HUES6 (cell line): Measurements from ENCODE around the gene SCART1.
"Not testable (repeated sequence)": the region's sequence is repeated elsewhere in the genome, so short reads cannot be mapped to it uniquely, and the experiment has no call there.

ENCODE experiments used
- H3K27ac ChIP-seq: 2 replicates; pipeline ENCODE4 v1.7.0; 2013; ENCODE audit warnings: low read depth, mild to moderate bottlenecking, low read length, inconsistent platforms
- H3K27me3 ChIP-seq: 2 replicates; pipeline ENCODE4 v1.6.1; 2013; ENCODE audit warnings: low read length; ENCODE audit not compliant: control insufficient read depth, insufficient read depth
- H3K36me3 ChIP-seq: 2 replicates; pipeline ENCODE4 v1.6.1; 2013; ENCODE audit warnings: low read length; ENCODE audit not compliant: control insufficient read depth, insufficient read depth
- H3K4me1 ChIP-seq: 2 replicates; pipeline ENCODE4 v1.6.1; 2013; ENCODE audit warnings: low read length; ENCODE audit not compliant: control insufficient read depth, insufficient read depth
- H3K4me3 ChIP-seq: 2 replicates; pipeline ENCODE4 v1.5.1; 2013; ENCODE audit warnings: low read depth, low read length
- H3K9ac ChIP-seq: one replicate; pipeline ENCODE4 v1.6.1; 2013; ENCODE audit warnings: mild to moderate bottlenecking, low read length
- H3K9me3 ChIP-seq: 2 replicates; pipeline ENCODE4 v1.6.1; 2013; ENCODE audit warnings: low read depth, low read length; ENCODE audit not compliant: control insufficient read depth, insufficient read depth

The SCART1 gene

DNA sequence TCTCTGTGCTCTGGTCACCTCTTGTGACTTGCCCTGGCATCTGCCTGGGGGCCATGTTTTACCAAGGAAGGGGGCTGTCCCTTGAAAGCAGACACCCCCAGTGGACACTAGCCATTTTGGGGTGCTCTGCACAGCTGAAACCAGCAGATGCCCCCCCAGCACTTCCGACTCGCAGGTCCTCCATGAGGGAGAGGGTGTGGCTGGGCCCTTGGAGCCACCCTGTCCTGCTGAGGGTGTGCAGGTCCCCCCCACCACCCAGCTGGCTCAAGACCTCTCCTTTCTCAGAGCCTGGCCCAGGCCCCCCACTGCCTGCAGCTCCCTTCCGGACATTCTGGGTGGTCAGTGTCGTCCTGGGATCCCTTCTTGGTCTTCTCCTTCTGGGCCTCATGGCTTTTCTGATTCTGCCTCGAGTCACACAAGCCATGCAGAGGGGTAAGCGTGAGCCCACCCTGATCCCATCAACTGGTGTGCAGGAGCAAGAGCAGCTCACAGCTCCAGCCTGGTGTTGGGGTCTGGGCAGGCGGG is 12.3 kb downstream of the SCART1 start:
- Histone ChIP-seq H3K4me3 (no peak overlapping the region), H3K27ac (no peak overlapping the region), H3K27me3 (peaks cover 31% of the 10 kb centered on the region), H3K36me3 (no peaks in the 10 kb centered on the region), H3K4me1 (no peaks in the 10 kb centered on the region), H3K9me3 (peaks cover 43% of the 10 kb centered on the region; the same call in 1 of the 2 replicates), H3K9ac (no peak overlapping the region)

DNA sequence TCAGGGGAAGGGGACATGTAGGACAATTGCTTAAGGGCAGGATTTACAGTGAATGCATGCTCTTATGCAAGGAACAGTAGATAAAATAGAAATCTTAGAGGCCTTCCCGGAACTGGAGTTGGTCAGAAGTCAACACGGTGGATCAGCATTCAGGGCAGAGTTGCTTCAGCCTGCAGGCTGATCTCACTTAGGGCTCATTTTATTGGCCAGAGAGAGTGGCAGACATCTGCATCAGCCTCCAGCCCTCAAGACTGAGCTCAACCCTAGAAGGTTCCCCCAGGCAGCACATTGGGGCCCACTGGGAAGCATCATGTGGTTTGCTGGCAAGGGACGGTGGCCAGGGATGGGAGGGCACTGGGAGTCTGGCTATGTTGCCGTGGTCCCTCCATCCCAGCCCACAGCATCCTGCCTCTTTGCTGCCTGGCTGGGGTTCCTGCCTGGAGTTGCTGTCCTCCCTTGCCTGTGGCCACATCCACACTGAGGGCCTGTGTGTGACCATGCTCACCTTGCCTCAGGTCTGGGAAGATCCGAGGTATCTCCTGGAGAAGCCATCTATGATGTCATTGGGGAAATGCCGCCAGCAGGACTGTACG is 13.0 kb downstream of the SCART1 start:
- Histone ChIP-seq H3K36me3 (no peaks in the 10 kb centered on the region), H3K27ac (no peak overlapping the region), H3K27me3 (peaks cover 31% of the 10 kb centered on the region), H3K4me3 (no peak overlapping the region), H3K4me1 (no peaks in the 10 kb centered on the region), H3K9me3 (peaks cover 49% of the 10 kb centered on the region; the same call in 1 of the 2 replicates), H3K9ac (no peak overlapping the region)

DNA sequence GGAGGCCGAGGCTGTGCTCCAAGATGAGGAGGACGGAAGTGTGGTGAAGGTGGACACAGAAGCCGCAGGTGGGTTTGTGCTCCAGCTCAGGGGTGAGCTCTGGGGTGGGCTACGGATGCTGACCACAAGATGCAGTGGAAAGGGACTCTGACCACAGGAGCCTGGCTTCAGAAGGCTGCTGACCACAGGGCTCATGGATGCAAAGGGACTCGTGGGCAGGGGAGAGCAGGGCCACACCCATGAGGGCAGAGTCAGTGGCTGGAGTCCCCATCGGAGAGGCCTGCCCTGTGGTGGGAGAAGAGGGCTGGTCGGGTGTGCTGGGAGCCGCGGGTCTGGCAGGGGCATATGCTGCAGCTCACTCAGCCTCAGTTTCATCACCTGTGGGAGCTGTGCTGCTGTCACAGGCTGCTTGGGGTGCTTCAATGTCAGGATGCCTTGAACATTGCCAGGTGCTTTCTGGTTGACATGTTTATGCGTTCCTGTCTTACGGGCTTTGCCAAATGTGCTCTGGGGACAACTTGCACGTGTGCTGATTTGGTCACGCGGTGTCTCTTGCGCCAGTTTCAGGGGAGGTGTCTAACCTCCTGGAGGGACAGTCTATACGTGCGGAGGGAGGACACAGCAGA is 13.7 kb downstream of the SCART1 start:
- H3K4me1 ChIP-seq, result no peaks in the 10 kb centered on the region
- no peak overlapping the region for H3K9ac ChIP-seq
- peaks cover 31% of the 10 kb centered on the region for H3K27me3 ChIP-seq
- H3K36me3 ChIP-seq, result no peaks in the 10 kb centered on the region
- H3K27ac ChIP-seq, result no peak overlapping the region
- H3K4me3 ChIP-seq, result no peak overlapping the region
- peaks cover 48% of the 10 kb centered on the region; the same call in 1 of the 2 replicates for H3K9me3 ChIP-seq

DNA sequence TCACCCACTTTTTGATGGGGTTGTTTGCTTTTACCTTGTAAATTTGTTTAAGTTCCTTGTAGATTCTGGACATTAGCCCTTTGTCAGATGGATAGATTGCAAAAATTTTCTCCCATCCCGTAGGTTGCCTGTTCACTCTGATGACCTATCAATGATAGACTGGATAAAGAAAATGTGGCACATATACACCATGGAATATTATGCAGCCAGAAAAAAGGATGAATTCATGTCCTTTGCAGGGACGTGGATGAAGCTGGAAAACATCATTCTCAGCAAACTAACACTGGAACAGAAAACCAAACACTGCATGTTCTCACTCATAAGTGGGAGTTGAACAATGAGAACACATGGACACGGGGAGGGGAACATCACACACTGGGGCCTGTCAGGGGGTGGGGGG is 15.5 kb downstream of the SCART1 start:
- H3K36me3 ChIP-seq, H3K4me1 ChIP-seq, H3K27ac ChIP-seq, H3K9ac ChIP-seq, H3K4me3 ChIP-seq: not testable (repeated sequence)
- Histone ChIP-seq H3K27me3 (peaks cover 24% of the 10 kb centered on the region), H3K9me3 (peaks cover 52% of the 10 kb centered on the region; the same call in 1 of the 2 replicates)

DNA sequence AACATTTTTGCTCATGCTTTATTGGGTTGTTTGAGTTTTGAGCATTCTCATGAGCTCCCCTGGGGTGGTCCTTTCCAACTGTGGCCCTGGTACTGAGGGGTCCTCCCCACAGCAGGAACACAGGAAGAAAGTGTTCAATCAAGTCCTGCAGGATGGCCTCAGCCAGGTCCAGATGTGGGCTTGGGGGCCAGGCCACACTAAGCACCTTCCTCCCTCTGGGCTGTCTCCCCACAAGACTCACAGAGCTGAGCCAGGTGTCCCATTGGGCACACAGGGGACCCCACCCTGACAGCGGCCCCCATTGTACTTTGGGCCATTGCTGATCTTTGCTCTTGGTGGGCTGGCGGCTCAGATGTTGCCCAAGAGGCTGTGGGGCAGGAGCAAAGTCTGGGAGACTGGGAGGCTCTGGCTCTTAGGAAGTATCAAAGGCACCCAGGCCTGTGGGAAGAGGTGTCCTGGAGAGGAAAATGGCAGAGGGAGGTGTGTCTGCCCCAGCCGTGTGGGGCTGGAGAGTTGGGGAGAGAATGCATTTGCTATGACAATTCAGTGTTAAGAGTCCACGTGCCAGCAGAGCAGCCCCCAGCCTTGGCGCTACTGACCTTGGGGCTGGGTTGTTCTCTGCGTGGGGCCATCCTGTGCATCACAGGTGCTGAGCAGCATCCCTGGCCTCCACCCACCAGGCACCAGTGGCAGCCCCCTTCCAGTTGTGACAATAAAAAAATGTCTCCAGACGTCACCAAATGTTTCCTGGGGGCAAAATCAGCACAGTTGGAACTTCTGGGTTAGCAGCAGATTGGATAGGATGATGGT is 17.8 kb downstream of the SCART1 start:
- Histone ChIP-seq H3K27ac (no peak overlapping the region), H3K27me3 (peaks cover 4% of the 10 kb centered on the region; the same call in 1 of the 2 replicates), H3K4me1 (no peaks in the 10 kb centered on the region), H3K36me3 (no peaks in the 10 kb centered on the region), H3K9me3 (peaks cover 61% of the 10 kb centered on the region; the same call in 1 of the 2 replicates), H3K4me3 (no peak overlapping the region), H3K9ac (no peak overlapping the region)

DNA sequence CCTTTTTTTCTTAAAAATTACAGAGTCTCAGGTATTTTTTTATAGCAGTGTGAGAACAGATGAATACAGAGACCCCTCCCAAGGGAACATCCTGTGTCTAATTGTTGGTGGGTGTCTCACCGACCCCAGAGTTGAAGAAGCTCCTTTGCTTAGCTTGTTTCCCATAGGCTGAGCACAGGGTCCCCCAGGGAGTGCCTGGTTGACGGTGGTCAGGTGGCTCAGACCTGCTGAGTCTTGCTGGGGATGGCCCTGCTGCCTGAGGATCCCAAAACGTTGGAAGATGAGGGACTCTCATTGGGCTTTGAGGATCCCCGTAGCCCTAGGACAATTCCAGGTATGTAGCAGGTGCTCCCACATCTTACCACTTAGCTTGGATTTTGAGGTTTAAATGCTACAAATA is 19.5 kb downstream of the SCART1 start:
- peaks cover 48% of the 10 kb centered on the region; the same call in 1 of the 2 replicates for H3K9me3 ChIP-seq
- no peaks in the 10 kb centered on the region for H3K27me3 ChIP-seq
- H3K36me3 ChIP-seq, result no peaks in the 10 kb centered on the region
- H3K27ac ChIP-seq, result no peak overlapping the region
- H3K4me3 ChIP-seq, result no peak overlapping the region
- no peak overlapping the region for H3K9ac ChIP-seq
- H3K4me1 ChIP-seq, result no peaks in the 10 kb centered on the region

DNA sequence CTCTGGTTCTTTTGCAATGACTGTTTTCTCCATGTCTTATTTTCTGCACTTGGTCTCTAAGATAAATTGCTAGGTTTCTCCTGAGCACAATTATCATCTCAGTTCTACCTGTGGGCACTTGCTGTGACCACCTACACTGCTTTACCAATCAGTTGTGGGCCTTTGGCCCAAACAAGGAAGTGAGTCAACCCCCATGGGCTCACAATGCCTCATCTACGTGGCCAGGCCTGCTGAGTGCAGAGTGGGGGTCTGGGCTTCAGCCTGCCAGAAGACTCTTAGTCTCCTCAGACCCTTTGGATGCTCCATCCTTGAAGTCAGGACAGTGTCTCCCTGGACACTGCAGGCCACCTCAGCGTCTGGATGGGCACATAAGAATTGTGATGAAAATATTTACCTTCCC is 20.3 kb downstream of the SCART1 start:
- H3K9me3 ChIP-seq, result peaks cover 48% of the 10 kb centered on the region; the same call in 1 of the 2 replicates
- H3K27me3 ChIP-seq, result no peaks in the 10 kb centered on the region
- H3K4me3 ChIP-seq, result no peak overlapping the region
- no peaks in the 10 kb centered on the region for H3K4me1 ChIP-seq
- no peak overlapping the region for H3K9ac ChIP-seq
- no peak overlapping the region for H3K27ac ChIP-seq
- H3K36me3 ChIP-seq, result no peaks in the 10 kb centered on the region

DNA sequence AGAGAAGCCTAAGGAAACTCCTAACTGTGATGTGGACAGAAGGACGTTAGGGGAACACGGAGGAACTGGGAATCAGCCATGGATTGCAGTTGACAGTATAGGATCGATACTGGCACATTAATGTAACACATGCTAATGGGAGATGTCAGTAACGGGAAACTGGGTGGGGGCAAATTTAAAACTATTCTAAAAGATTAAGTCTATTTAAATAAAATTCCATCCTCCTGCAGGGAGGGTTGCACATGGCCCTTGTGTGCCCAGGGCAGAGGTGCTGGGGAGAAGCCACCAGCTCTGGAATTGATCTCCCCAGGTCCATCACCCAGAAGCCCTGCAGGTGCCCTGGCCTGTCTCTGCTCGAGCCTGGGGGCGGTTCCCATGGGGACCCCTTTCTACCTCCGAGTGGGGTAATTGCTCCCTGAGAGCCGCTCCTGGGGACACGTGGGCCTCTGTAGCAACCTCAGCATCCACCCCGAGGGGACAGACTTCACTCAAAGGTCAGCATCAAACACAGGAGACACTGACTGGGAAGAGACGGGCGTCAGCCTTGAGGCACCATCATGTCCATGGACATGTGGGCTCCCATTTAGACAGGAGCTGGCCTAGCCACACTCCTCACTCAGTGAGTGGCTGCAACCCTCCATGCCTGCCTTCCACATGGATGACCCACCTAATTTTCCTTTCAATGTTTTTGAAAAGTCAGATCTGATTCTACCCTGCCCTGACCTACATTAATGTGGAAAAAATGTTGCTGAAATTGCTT is 21.1 kb downstream of the SCART1 start:
- Histone ChIP-seq H3K27me3 (no peaks in the 10 kb centered on the region), H3K4me3 (no peak overlapping the region), H3K9me3 (peaks cover 48% of the 10 kb centered on the region; the same call in 1 of the 2 replicates), H3K36me3 (no peaks in the 10 kb centered on the region), H3K9ac (no peak overlapping the region), H3K4me1 (no peaks in the 10 kb centered on the region), H3K27ac (no peak overlapping the region)

GRCh38 chr10:133475425-133475734 is 21.6 kb downstream of the SCART1 start:
- Histone ChIP-seq H3K4me3 (no peak overlapping the region), H3K27me3 (no peaks in the 10 kb centered on the region), H3K36me3 (no peaks in the 10 kb centered on the region), H3K4me1 (no peaks in the 10 kb centered on the region), H3K9ac (no peak overlapping the region), H3K9me3 (peaks cover 45% of the 10 kb centered on the region; the same call in 1 of the 2 replicates), H3K27ac (no peak overlapping the region)

- Histone ChIP-seq H3K4me1 (no peaks in the 10 kb centered on the region), H3K27ac (no peak overlapping the region), H3K36me3 (no peaks in the 10 kb centered on the region), H3K27me3 (no peaks in the 10 kb centered on the region; the same call in 1 of the 2 replicates), H3K9me3 (peaks cover 41% of the 10 kb centered on the region; the same call in 1 of the 2 replicates), H3K4me3 (no peak overlapping the region), H3K9ac (no peak overlapping the region)
Observed at GRCh38 chr10:133475821-133476640, 22.3 kb downstream of the SCART1 start.
